ENCODE results near the gene SGO2. TPM values are rescaled to one million over a fixed set of nuclear protein-coding genes. Genes with fewer than 3 reads are reported as not detected.

SGO2 gene
- total and polyA plus RNA-seq, 2 donors from 2014 or later: 0.69 to 1.7 TPM

DNA sequence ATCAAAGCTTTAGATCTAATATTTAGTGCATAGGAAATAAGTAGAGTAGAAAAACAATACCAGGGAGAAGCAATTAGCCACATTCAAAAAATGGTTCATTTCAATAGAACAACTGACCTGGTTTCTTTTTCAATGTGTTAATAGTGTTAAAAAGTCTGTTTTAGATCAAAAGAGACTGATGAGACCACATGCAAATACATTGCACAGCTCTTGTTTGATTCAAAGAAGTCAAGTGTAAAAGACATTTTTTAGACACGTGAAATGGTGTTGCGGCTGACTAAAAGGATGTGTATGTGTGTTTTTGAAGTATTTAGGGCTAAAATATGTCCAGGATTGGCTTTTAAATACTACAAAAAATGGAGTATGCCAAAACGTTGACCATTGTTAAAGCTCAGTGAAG is 58.6 kb downstream of the SGO2 start:
- intact Hi-C loops (cut with DNase I): no loop called here
- FAIRE-seq: no peak

DNA sequence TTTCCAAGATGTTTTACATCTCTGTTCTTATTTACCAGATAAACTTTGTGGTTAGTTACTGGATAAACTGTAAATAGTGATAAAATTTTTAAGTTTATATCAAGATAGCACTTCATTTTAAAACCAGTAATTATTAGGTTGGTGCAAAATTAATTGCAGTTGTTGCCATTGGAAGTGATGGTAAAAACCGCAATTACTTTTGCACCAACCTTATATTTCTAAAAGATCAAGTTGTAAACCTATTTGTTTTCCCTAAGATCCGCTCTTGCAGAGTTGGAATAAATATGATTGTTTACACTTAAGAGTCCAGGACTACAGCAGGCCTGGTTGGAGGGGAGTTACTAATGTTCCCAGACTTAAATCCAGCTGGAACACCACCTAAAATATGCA is 59.3 kb downstream of the SGO2 start:
- no peak for DNase-seq

More for the DNA sequence above, 58.6 kb downstream of the SGO2 start:
- Histone ChIP-seq H3K4me1 (ENCODE audit: control insufficient read depth in 2 of 3, insufficient read depth in 2 of 3, low read depth in 1 of 3, low read length in 3 of 3) (no peaks in the 10 kb centered on the region), H3K9ac (ENCODE audit: low read length in 3 of 3) (no peak overlapping the region), H3K36me3 (ENCODE audit: control insufficient read depth in 2 of 3, insufficient read depth in 3 of 3, low read length in 3 of 3) (no peaks in the 10 kb centered on the region), H3K9me3 (ENCODE audit: control insufficient read depth in 2 of 3, insufficient read depth in 1 of 3, low read length in 3 of 3) (no peaks in the 10 kb centered on the region), H3K27me3 (ENCODE audit: control insufficient read depth, insufficient read depth, low read length) (no peaks in the 10 kb centered on the region), H3K27ac (ENCODE audit: low read depth in 2 of 2, low read length in 2 of 2) (no peak overlapping the region), H3K4me3 (ENCODE audit: low read length in 3 of 3) (no peak overlapping the region)
- TF ChIP-seq, protein P1, sequence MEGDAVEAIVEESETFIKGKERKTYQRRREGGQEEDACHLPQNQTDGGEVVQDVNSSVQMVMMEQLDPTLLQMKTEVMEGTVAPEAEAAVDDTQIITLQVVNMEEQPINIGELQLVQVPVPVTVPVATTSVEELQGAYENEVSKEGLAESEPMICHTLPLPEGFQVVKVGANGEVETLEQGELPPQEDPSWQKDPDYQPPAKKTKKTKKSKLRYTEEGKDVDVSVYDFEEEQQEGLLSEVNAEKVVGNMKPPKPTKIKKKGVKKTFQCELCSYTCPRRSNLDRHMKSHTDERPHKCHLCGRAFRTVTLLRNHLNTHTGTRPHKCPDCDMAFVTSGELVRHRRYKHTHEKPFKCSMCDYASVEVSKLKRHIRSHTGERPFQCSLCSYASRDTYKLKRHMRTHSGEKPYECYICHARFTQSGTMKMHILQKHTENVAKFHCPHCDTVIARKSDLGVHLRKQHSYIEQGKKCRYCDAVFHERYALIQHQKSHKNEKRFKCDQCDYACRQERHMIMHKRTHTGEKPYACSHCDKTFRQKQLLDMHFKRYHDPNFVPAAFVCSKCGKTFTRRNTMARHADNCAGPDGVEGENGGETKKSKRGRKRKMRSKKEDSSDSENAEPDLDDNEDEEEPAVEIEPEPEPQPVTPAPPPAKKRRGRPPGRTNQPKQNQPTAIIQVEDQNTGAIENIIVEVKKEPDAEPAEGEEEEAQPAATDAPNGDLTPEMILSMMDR (IDR thresholded peaks at IDR 0.05; ENCODE audit: borderline replicate concordance, extremely low read depth, insufficient read depth): no peak
- DNase-seq: no peak

DNA sequence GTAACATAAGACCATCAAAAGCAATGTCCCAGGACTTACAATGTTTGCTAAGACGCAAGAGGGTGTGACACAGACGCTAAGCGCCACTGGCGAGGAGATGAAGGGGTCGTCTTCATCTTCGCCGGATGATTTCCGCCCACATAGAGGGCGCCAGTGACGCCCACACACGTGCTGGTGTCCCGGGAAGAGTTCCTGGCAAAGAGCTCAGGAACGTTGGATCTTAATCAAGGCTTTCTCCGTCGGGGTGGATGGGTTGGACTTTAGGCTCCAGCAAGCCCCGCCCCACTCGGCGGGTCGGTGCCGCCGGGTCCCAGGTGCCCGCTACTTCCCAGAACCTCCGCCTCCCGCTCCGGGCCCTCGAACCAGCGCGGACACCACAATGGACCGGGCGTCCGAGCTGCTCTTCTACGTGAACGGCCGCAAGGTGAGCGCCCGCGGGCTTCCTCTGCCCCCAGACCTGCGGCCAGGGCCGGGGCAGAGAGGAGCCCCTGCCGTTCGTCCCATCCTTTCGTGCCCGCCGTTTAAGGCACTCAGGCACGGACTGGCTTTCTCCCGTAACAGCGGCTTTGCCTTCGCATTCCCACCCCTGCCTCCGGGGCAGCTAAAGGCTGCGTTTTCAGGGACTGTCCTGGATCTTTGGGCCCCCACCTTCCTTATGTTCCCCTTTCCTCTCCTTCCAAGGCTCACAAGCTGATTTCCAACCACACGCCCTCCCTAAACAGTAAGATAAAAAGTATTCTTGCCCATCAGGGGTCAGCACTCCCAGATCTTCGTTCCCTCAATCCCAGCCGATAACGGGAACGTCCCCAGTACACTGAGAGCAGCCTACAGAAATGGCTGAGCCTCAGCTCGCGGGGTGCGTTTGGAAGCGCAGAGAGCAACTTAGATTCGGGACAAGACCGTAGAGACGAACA is 60.0 kb downstream of the SGO2 start, which contains the start of gene AOX1:
TSS of gene AOX1 (plus strand) at position 285 of the 914 bp plus-strand sequence. CDS start at position 380, 95 bp downstream.
- Histone ChIP-seq H3K27me3 (ENCODE audit: control insufficient read depth, insufficient read depth, low read length) (no peaks in the 10 kb centered on the region), H3K4me1 (ENCODE audit: control insufficient read depth in 2 of 3, insufficient read depth in 2 of 3, low read depth in 1 of 3, low read length in 3 of 3) (peaks cover 0 to 4% (median 0%) of the 10 kb centered on the region in 3 donors), H3K9me3 (ENCODE audit: control insufficient read depth in 2 of 3, insufficient read depth in 1 of 3, low read length in 3 of 3) (no peaks in the 10 kb centered on the region), H3K9ac (ENCODE audit: low read length in 3 of 3) (peak within 1 kb of the TSS; percentile 3 to 83 (median 51)), H3K27ac (ENCODE audit: low read depth in 2 of 2, low read length in 2 of 2) (peak within 1 kb of the TSS; percentile 37 to 90), H3K4me3 (ENCODE audit: low read length in 3 of 3) (peak within 1 kb of the TSS; percentile 56 to 85 (median 59)), H3K36me3 (ENCODE audit: control insufficient read depth in 2 of 3, insufficient read depth in 3 of 3, low read length in 3 of 3) (no peaks in the 10 kb centered on the region)
- FAIRE-seq (no peak), DNase-seq (peak; percentile 67 to 82 (median 77))
- TF ChIP-seq, protein P1 (IDR thresholded peaks at IDR 0.05; ENCODE audit: borderline replicate concordance, extremely low read depth, insufficient read depth): no peak
- intact Hi-C loops (cut with DNase I): no loop called here

More for the DNA sequence above, 59.3 kb downstream of the SGO2 start:
- Histone ChIP-seq H3K27ac (ENCODE audit: low read depth in 2 of 2, low read length in 2 of 2) (peak overlapping the region in 1 of 2 donors; percentile 48), H3K9ac (ENCODE audit: low read length in 3 of 3) (no peak overlapping the region), H3K4me1 (ENCODE audit: control insufficient read depth in 2 of 3, insufficient read depth in 2 of 3, low read depth in 1 of 3, low read length in 3 of 3) (no peaks in the 10 kb centered on the region), H3K36me3 (ENCODE audit: control insufficient read depth in 2 of 3, insufficient read depth in 3 of 3, low read length in 3 of 3) (no peaks in the 10 kb centered on the region), H3K27me3 (ENCODE audit: control insufficient read depth, insufficient read depth, low read length) (no peaks in the 10 kb centered on the region), H3K9me3 (ENCODE audit: control insufficient read depth in 2 of 3, insufficient read depth in 1 of 3, low read length in 3 of 3) (no peaks in the 10 kb centered on the region), H3K4me3 (ENCODE audit: low read length in 3 of 3) (peak overlapping the region; percentile 56 to 85 (median 59))
- intact Hi-C loops (cut with DNase I): no loop called here
- TF ChIP-seq, protein P1 (IDR thresholded peaks at IDR 0.05; ENCODE audit: borderline replicate concordance, extremely low read depth, insufficient read depth): no peak
- FAIRE-seq: no peak

Data from kidney (tissue), 14 donors.